ENCODE measurements around the gene ADAMTS12. TPM values are rescaled to one million over a fixed set of nuclear protein-coding genes. Genes with fewer than 3 reads are reported as not detected.

ADAMTS12 gene
- total and polyA plus RNA-seq, 10 of the 15 experiments (the other 5 are each of a cell fraction or from before 2014, with no cell fraction given), result 0.11 to 35.8 (median 20.7) TPM

- TF ChIP-seq TCF7 (IDR thresholded peaks at IDR 0.05; ENCODE audit: borderline replicate concordance) (no peak), SUPT20H (IDR thresholded peaks at IDR 0.05; ENCODE audit: borderline replicate concordance, control insufficient read depth, low read depth, low read length) (no peak), TBL1XR1 (IDR thresholded peaks at IDR 0.05; ENCODE audit: low read depth, low read length) (peak; percentile 65; the same call in 1 of the 2 replicates), ZBTB11 (CRISPR knock-in tag; IDR thresholded peaks at IDR 0.05) (no peak), CREB1 (IDR thresholded peaks at IDR 0.05; ENCODE audit: low read depth) (0 out of 2 replicates have a peak, but pooled peaks have one; percentile 28), SP1 (IDR thresholded peaks at IDR 0.05; ENCODE audit: low read depth, low read length) (no peak), MLLT1 (IDR thresholded peaks at IDR 0.05) (no peak), HDAC2 (IDR thresholded peaks at IDR 0.05) (no peak), SPI1 (IDR thresholded peaks at IDR 0.05; ENCODE audit: borderline replicate concordance, insufficient read depth, low read depth, low read length) (peak; percentile 95), LARP7 (IDR thresholded peaks at IDR 0.05) (no peak)
Observed at GRCh38 chr5:33848554-33848953, 43.2 kb downstream of the ADAMTS12 start (continued).
